Activated CD4-positive, alpha-beta T cell treated with anti-CD3 and anti-CD28 coated beads for 1 hour (primary cell): ENCODE results near the gene ABI3BP.

Experiments
- DNase-seq: peaks from one replicate; pipeline ENCODE4 v3.0.0-alpha.2; 2020

Gene ABI3BP

GRCh38 chr3:100879195-100879810 lies 113.9 kb downstream of the ABI3BP start:
- DNase-seq, result no peak

DNA sequence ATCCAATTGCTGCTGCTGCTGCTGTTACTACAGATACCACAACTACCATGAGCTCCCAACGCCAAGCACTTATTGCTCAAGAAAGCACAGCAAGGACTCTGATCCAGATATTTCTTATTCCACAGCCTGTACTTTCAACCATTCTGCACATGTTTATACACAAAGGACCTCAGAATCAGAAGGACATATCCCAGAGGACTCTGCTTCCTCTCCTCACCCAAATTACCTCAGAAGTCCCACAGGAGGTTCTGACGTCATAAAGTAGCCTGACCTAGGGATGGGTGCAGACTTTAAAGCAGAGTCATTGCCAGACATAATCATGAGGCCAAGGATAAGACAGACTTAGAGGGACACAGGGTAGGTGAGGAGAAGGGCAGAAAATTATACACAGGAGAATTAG lies 115.9 kb downstream of the ABI3BP start:
- no peak for DNase-seq

- no peak for DNase-seq
These were observed 118.0 kb downstream of the ABI3BP start for GRCh38 chr3:100875239-100875638.

DNA sequence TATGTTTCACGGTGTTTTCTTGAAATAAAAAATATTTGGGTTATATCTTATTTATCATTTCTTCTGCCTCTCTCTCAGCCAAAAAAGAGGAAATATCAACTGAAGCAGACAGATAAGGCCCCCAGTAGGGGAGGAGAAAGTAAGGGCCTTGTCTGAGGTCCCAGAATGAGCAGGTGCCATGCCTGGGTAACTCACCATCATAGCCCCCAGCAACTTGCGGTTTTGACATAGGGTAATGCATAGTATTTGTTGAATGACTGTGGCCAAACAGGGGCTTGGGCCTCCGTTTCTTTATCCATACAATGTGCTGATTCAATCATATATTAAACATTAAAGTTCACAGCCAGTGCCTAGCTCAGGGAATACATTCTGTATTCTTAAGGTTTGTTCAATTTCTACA lies 119.6 kb downstream of the ABI3BP start:
- DNase-seq, result no peak

- no peak for DNase-seq
These were observed 121.9 kb downstream of the ABI3BP start for GRCh38 chr3:100871306-100871705.

DNA sequence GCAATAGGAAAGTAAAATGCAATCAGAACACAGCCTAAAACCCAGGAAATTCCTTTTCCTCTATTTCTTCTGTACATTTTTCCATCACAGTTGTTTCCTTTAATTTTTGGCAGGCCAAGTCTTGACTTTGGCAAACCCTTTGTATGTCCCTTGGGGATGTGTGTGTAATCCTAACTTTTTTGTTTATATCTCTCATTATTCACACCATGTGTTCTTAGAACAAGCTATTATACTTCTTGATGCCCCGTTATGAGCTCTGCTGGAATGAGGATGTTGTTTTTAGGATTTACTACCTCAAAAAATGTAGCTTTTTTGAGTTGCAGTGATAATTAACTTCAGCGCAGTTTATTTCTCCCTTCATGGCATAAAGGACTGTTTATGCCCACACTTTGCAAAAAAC lies 123.4 kb downstream of the ABI3BP start:
- no peak for DNase-seq

GRCh38 chr3:100868894-100869293 lies 124.3 kb downstream of the ABI3BP start:
- DNase-seq, result no peak

DNA sequence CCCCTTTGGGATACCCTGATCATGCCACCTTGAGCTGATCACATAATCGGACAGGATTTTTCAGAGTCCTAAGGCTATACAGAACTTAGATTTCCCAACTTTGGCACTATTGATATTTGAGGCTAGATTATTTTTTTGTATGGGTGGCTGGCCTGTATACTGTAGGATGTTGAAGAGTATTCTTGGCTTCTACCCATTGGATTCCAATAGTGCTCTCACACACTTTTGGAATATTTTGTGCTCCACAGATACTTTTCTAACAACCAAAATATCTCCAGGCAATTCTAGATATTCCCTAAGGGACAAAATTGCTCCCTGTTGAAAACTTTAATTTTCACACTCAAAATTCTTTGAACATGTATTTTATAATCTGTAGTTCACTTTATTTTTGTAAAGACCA lies 125.1 kb downstream of the ABI3BP start:
- DNase-seq, result no peak

- no peak for DNase-seq
These were observed 127.8 kb downstream of the ABI3BP start for GRCh38 chr3:100865442-100865841.

GRCh38 chr3:100864471-100865250 lies 128.6 kb downstream of the ABI3BP start:
- DNase-seq, result no peak

- no peak for DNase-seq
These were observed 135.4 kb downstream of the ABI3BP start for GRCh38 chr3:100857863-100858262.

GRCh38 chr3:100856821-100857220 lies 136.4 kb downstream of the ABI3BP start:
- no peak for DNase-seq

- DNase-seq, result no peak
These were observed 140.4 kb downstream of the ABI3BP start for GRCh38 chr3:100852840-100853239.

DNA sequence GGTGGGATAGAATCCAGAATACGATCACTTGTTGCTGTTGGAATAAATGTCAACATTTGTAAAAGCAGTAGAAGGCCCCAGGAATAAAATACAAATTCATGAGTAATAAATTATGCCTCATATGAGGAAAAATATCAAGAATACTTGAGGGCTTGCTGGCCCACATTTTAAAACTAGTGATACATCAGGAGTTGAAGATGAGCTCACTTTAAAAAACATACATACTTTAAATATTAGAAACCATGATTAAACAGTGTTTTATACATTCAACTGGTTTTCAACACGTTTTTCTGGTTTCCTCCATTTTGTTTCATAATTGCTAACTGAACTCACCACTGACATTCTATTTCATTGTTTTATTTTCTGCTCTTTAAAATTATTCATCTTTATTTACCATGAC lies 142.5 kb downstream of the ABI3BP start:
- no peak for DNase-seq

DNA sequence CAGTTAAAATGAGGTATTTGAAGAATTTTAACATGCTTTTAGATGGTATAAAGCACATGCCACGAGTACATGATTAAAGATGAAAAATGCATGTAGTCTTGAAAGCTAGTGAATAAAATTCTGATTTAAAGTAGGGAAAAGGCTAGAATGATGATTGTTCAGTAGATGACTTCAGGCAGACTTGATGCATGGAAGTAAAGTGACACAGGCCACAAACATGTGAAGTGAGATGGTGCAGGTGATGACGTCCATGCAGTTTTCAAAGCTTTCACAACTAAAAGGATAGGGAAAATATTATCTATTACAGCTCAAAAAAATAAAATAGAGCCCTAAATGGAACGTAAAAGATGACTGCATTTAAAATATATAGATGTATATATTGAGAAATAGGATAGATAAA lies 143.1 kb downstream of the ABI3BP start:
- no peak for DNase-seq

DNA sequence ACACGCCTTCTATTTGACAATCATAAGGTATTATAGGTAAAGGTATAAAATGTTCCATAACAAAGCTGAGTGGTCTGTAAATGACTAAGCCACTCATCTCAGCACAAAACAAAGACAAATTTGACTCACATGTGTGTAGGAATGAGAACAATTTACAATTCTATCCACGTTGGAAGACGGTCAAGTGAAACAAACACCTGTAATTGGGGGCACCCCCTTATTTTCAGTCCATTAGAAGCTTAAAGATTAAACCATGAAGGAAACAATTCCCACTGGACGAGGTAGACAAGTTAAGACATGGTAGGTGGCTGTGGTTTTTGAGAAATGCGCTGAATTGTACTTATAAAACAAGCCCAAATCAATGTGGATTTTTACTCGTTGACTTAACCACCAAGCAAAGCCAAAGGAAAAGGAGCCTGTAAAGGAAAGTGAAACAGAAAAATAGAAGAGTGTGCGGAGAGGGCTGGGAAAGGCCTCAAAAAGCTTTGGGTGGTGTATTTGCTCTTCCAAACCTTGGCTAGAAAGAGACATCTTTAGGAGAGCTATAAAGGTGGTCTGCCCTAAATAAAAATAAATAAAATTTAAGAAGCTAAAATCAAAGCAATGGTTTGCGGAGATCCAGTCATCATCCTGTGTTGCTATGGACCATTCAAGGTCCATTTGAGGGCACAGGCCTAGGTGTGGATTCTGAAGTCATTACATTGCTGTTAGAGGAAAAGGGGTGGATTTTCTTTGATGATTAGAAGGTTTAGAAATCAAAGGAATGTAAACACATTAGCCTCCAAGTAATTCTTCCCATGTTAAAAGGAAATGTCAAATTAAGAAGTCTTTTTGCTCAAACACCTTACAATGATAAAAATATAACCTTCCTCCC lies 148.9 kb downstream of the ABI3BP start:
- DNase-seq, result no peak

DNA sequence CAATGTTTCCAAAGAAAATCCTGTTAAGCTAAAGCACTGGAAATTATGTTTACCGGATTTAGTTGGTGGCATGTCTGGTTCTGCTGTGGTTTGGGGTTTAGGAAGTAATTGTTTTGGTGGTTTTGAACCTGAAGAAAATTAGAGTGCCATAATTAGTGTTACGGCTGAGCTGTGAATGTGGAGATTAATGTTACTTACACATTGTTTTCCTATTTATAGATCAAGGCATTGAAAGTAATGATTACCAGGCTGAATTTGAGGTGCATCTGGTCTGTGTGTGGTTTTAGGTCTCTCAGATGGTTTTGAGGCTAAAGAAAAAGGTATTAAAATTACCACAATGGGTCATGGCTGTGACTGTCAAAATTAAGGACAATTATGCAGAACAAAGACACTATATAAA lies 155.1 kb downstream of the ABI3BP start:
- DNase-seq, result no peak

- no peak for DNase-seq
These were observed 156.6 kb downstream of the ABI3BP start for GRCh38 chr3:100836661-100837060.

GRCh38 chr3:100834332-100834731 lies 158.9 kb downstream of the ABI3BP start:
- no peak for DNase-seq

- no peak for DNase-seq
These were observed 159.7 kb downstream of the ABI3BP start for GRCh38 chr3:100833483-100833882.

GRCh38 chr3:100831629-100832028 lies 161.6 kb downstream of the ABI3BP start:
- DNase-seq, result no peak

GRCh38 chr3:100830931-100831330 lies 162.3 kb downstream of the ABI3BP start:
- DNase-seq, result no peak

- no peak for DNase-seq
These were observed 167.6 kb downstream of the ABI3BP start for GRCh38 chr3:100825574-100825973.

- no peak for DNase-seq
These were observed 177.6 kb downstream of the ABI3BP start for GRCh38 chr3:100815583-100815982.
